Ovary (tissue), 9 donors: ENCODE results near the gene LRP1B. TPM values are rescaled to one million over a fixed set of nuclear protein-coding genes. Genes with fewer than 3 reads are reported as not detected.

Source experiments
- DNase-seq, 5 donors: peaks; one replicate each; pipeline ENCODE4 v3.0.0-alpha.2; 2019 to 2020
- H3K27ac ChIP-seq, 2 donors: fragments of 200-600 bp; one replicate each; pipeline versions ENCODE4 v1.5.1 to v1.8.0; 2019 to 2022
- H3K27me3 ChIP-seq: fragments of 200-600 bp; one replicate; pipeline ENCODE4 v1.8.0; 2022
- H3K36me3 ChIP-seq: fragments of 200-600 bp; sonication (generic); one replicate; pipeline ENCODE4 v1.5.1; 2019
- H3K4me1 ChIP-seq: one replicate; pipeline ENCODE4 v1.8.1; 2013; ENCODE audit warnings: mild to moderate bottlenecking, moderate library complexity; ENCODE audit not compliant: insufficient read depth
- H3K4me3 ChIP-seq: fragments of 200-600 bp; sonication (generic); one replicate; pipeline ENCODE4 v1.5.1; 2017
- H3K9me3 ChIP-seq, 2 donors: fragments of 200-600 bp in 1 of 2; sonication (generic) in 1 of 2; one replicate each; pipeline versions ENCODE4 v1.5.1 to v1.8.1; 2013 to 2019; ENCODE audit warnings: mild to moderate bottlenecking in 1 of 2, moderate library complexity in 1 of 2
- CTCF ChIP-seq, 3 donors: fragments of 450-650 bp in 2 of 3; fragments of 200-600 bp in 1 of 3; IDR thresholded peaks; one replicate each; pipeline versions ENCODE4 v1.5.1 to v1.8.0; 2016 to 2022; ENCODE audit warnings: antibody characterized with exemption in 3 of 3, mild to moderate bottlenecking in 1 of 3
- EP300 ChIP-seq: sonication (generic); formaldehyde crosslinking; IDR thresholded peaks from one replicate; pipeline ENCODE4 v1.6.1; 2017; ENCODE audit warnings: antibody characterized with exemption
- POLR2A ChIP-seq: fragments of 450-650 bp; IDR thresholded peaks from one replicate; pipeline ENCODE4 v1.6.1; 2017; ENCODE audit warnings: antibody characterized with exemption, mild to moderate bottlenecking, moderate library complexity
- WGBS, 3 donors: extraction: QIAGEN DNeasy Blood & Tissue Kit in 1 of 3; methylation state at CpG; one replicate each; pipeline versions ENCODE4 v1.1.5 to v1.1.7; 2013 to 2017; 5-methylcytosine and 5-hydroxymethylcytosine counted together
- intact Hi-C, 4 donors: fragments of 100-400 bp; cut with DNase I; formaldehyde crosslinking; loops; one replicate each; pipeline versions ENCODE4 v1.11.0 to v1.15.1; 2022 to 2023
- polyA plus RNA-seq, 2 donors: library from polyadenylated mRNA; stranded (reverse); fragments of 200-250 nt in 1 of 2; fragments of 350-450 nt in 1 of 2; fragmentation: Illumina TruSeq in 1 of 2; extraction: RNeasy Lipid Tissue Mini Kit (QIAGEN cat#74804) in 1 of 2; gene quantifications; one replicate each; pipeline ENCODE4 v1.2.3, GENCODE V29; 2013 to 2014
- total RNA-seq, 7 donors: library from RNA; depleted of rRNA in 2 of 7; stranded (reverse); fragments of >200 nt in 2 of 7; fragmentation: NEBNext Ultra II Directional in 3 of 7; extraction: Animal tissue kit (Norgen Biotek cat#: 25700) in 3 of 7; gene quantifications; one replicate each; pipeline versions ENCODE4 v1.1.0 to v1.2.4, GENCODE V29; 2016 to 2023
- donor health status: DM: no; HTN: no; CAD: no; lungs with moderate emphysema.
- donor health status: DM: no; HTN: no; CAD: no.
- donor health status: Bipolar disorder and iron deficiency.
- donor health status: DM: yes; HTN: yes; CAD: no.
- donor health status: DM: no; HTN: no; CAD: no.
- donor health status: DM: yes; HTN: yes; CAD: no.

The LRP1B gene
- total and polyA plus RNA-seq, 9 donors: 0.08 to 2.6 (median 0.37) TPM

GRCh38 chr2:142065156-142065555 lies 65.7 kb downstream of the LRP1B start:
- Histone ChIP-seq H3K27ac (no peak overlapping the region), H3K4me1 (no peaks in the 10 kb centered on the region), H3K27me3 (no peaks in the 10 kb centered on the region), H3K4me3 (no peak overlapping the region), H3K9me3 (no peaks in the 10 kb centered on the region), H3K36me3 (no peaks in the 10 kb centered on the region)
- DNase-seq: no peak
- intact Hi-C loops: no loop called here
- TF ChIP-seq EP300 (no peak), CTCF (IDR thresholded peaks at IDR 0.05) (no peak), POLR2A (no peak)
- 85 to 94% (median 92%) methylated on average over 1 of the region's 1 CpG for WGBS, 3 donors

DNA sequence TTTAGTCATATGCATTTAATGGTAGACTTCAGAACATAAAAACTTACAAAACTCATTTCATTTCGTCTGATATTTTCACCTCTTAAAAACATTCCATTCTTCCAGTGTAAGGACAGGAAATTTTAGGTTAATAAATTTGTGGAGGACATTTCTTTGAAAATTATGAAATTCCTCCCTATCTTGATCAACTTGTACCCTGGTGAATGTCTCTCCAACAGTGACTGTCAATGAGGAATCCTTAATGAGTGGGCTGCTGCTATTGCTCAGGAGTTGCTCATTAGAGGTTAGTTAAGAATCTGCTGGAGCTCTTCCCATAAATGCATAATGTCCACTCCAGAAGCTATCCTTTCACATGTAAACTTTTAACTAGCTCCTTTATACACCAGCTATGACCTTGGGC lies 69.1 kb downstream of the LRP1B start:
- WGBS, 3 donors: 58 to 82% (median 80%) methylated on average over 1 of the region's 1 CpG
- Histone ChIP-seq H3K9me3 (no peaks in the 10 kb centered on the region), H3K27me3 (no peaks in the 10 kb centered on the region), H3K36me3 (no peaks in the 10 kb centered on the region), H3K4me3 (no peak overlapping the region), H3K4me1 (no peaks in the 10 kb centered on the region), H3K27ac (no peak overlapping the region)
- intact Hi-C loops: no loop called here
- no peak for TF ChIP-seq CTCF (IDR thresholded peaks at IDR 0.05)
- no peak for TF ChIP-seq POLR2A
- TF ChIP-seq EP300: no peak
- DNase-seq: no peak

DNA sequence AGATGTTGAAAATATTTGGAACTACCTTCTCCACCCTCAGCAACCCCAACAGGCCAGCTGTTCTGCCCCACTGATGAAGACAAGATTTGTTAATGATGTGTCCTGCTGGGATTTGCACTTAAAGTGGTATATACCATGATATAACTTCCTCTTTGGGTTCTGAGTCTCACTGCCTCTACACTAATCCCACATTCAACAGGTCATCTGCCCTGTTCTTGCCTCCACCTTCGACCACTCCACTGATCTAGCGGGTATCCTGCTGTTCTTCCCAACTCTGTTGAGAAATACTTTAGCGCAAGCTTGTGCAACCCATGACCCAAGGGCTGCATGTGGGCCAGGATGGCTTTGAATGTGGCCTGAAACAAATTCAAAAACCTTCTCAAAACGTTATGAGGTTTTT lies 72.7 kb downstream of the LRP1B start:
- intact Hi-C loops: no loop called here
- 78 to 81% (median 80%) methylated on average over 4 of the region's 4 CpGs for WGBS, 3 donors
- no peaks in the 10 kb centered on the region for H3K36me3 ChIP-seq

DNA sequence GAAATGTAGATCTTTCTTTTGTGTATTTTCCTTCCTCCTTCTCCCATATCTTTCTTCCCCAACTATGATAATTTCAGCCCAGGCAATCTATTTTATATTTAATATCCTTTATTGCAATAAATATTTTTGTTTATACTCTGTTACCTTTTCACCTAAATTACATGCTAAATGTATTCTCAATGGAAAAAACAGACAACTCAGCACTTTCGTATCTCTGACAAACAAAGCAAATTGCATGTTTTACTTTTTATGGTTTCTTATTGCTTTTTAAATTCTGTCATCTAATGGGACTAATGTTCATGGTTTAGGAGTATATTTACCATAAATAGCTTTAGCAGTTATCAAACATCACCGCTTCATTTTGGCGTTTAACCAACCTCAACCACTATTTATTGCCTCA lies 74.0 kb downstream of the LRP1B start:
- TF ChIP-seq CTCF (IDR thresholded peaks at IDR 0.05) (no peak), POLR2A (no peak), EP300 (no peak)
- WGBS, 3 donors: 31 to 46% (median 37%) methylated on average over 3 of the region's 3 CpGs
- no peak overlapping the region for H3K4me3 ChIP-seq

More for the DNA sequence above, 72.7 kb downstream of the LRP1B start:
- no peak for DNase-seq
- Histone ChIP-seq H3K4me3 (no peak overlapping the region), H3K27me3 (no peaks in the 10 kb centered on the region), H3K4me1 (no peaks in the 10 kb centered on the region), H3K9me3 (no peaks in the 10 kb centered on the region), H3K27ac (no peak overlapping the region)
- TF ChIP-seq POLR2A: no peak
- TF ChIP-seq CTCF (IDR thresholded peaks at IDR 0.05): no peak

More for the DNA sequence above, 74.0 kb downstream of the LRP1B start:
- no peak for DNase-seq
- Histone ChIP-seq H3K36me3 (no peaks in the 10 kb centered on the region), H3K27ac (no peak overlapping the region), H3K9me3 (no peaks in the 10 kb centered on the region), H3K4me1 (no peaks in the 10 kb centered on the region), H3K27me3 (no peaks in the 10 kb centered on the region)
- intact Hi-C loops: no loop called here
